Activated T-cell treated with anti-CD3 and anti-CD28 coated beads, Interleukin-2, amount 50 U/mL, for 72 hours (primary cell): Measurements from ENCODE around the gene C21orf58. TPM values are rescaled to one million over a fixed set of nuclear protein-coding genes. Genes with fewer than 3 reads are reported as not detected.

Source experiments
- total RNA-seq, 2 donors: library from RNA; stranded (reverse); gene quantifications; one replicate each; pipeline ENCODE4 v1.2.3, GENCODE V29; 2022

Gene C21orf58
- total RNA-seq, 2 donors from 2014 or later, result 37.5 to 39.8 TPM

Other genes with a start within 250 kb of the C21orf58 start
- gene COL6A2, start 225.8 kb downstream of the C21orf58 start, total RNA-seq, result 10 to 100 TPM; 10.8 to 11.3 TPM
- under 1 TPM; 0.74 to 1.00 TPM for gene FTCD, start 168.3 kb downstream of the C21orf58 start, total RNA-seq
- gene SPATC1L, start 139.4 kb downstream of the C21orf58 start, total RNA-seq, result 10 to 100 TPM in 1 of 2 donors, 1 to 10 TPM in 1; 2.6 to 12.9 TPM
- gene LSS, start 95.1 kb downstream of the C21orf58 start, total RNA-seq, result 10 to 100 TPM; 18.9 to 22.4 TPM
- gene MCM3AP, start 38.3 kb downstream of the C21orf58 start, total RNA-seq, result 100 to 1,000 TPM; 120 to 121 TPM
- 10 to 100 TPM; 22.3 to 25.7 TPM for gene YBEY, start 37.5 kb downstream of the C21orf58 start, total RNA-seq
- gene PCNT, start 286 bp upstream of the C21orf58 start, total RNA-seq, result 10 to 100 TPM; 69.6 to 83.5 TPM
- 10 to 100 TPM; 50.1 to 53.4 TPM for gene DIP2A, start 135.0 kb upstream of the C21orf58 start, total RNA-seq